Measurements from ENCODE around the gene SNAP29. TPM values are rescaled to one million over a fixed set of nuclear protein-coding genes. Genes with fewer than 3 reads are reported as not detected.
A peak's percentile ranks its signal among the peaks of the same experiment; 100 is the strongest.

Gene SNAP29
- total and polyA plus RNA-seq, 12 donors = 15.1 to 76.5 (median 24.7) TPM

- Histone ChIP-seq H3K36me3 (replicated peaks in 1 of 2) (no peaks in the 10 kb centered on the region), H3K4me1 (replicated peaks in 1 of 2) (peaks cover 18 to 33% of the 10 kb centered on the region in 2 donors), H3K27ac (no peak overlapping the region), H3K9me3 (replicated peaks in 1 of 3) (no peaks in the 10 kb centered on the region), H3K27me3 (no peaks in the 10 kb centered on the region), H3K4me3 (no peak overlapping the region)
- TF ChIP-seq CTCF (IDR thresholded peaks at IDR 0.05) (no peak), POLR2A (IDR thresholded peaks at IDR 0.05) (no peak)
- DNase-seq = peak in 1 of 7 donors; percentile 23
- intact Hi-C loops (cut with DNase I) = no loop called here
- WGBS, 4 donors = 92 to 100% (median 92%) methylated on average over 3 of the region's 3 CpGs
Observed at GRCh38 chr22:20853236-20853660, 5.6 kb upstream of the SNAP29 start.

- DNase-seq = peak in 6 of 7 donors; percentile 34 to 63 (median 38)
- no peak for TF ChIP-seq POLR2A (IDR thresholded peaks at IDR 0.05)
- TF ChIP-seq CTCF (IDR thresholded peaks at IDR 0.05) = no peak
- peak overlapping the region in 4 of 5 donors; percentile 7 to 97 (median 88) for H3K27ac ChIP-seq
- H3K9me3 ChIP-seq (replicated peaks in 1 of 3) = no peaks in the 10 kb centered on the region
- 11 to 31% (median 18%) methylated on average over 7 of the region's 7 CpGs for WGBS, 4 donors
- H3K4me3 ChIP-seq = peak overlapping the region in 1 of 4 donors; percentile 95
- peaks cover 18 to 48% of the 10 kb centered on the region in 2 donors for H3K4me1 ChIP-seq (replicated peaks in 1 of 2)
- intact Hi-C loops (cut with DNase I) = no loop called here
- H3K36me3 ChIP-seq (replicated peaks in 1 of 2) = no peaks in the 10 kb centered on the region
- no peaks in the 10 kb centered on the region for H3K27me3 ChIP-seq
Observed at GRCh38 chr22:20857247-20857643, 1.6 kb upstream of the SNAP29 start.

- DNase-seq = peak; percentile 79 to 91 (median 86)
- no peak for TF ChIP-seq CTCF (IDR thresholded peaks at IDR 0.05)
- TF ChIP-seq POLR2A (IDR thresholded peaks at IDR 0.05) = peak in 1 of 2 donors; percentile 3
- 1% methylated on average over 16 to 38 of the region's 38 CpGs for WGBS, 4 donors
- intact Hi-C loops (cut with DNase I) = no loop called here
- H3K27me3 ChIP-seq = no peaks in the 10 kb centered on the region
- peak overlapping the region; percentile 74 to 97 (median 91) for H3K27ac ChIP-seq
- H3K36me3 ChIP-seq (replicated peaks in 1 of 2) = no peaks in the 10 kb centered on the region
- no peaks in the 10 kb centered on the region for H3K9me3 ChIP-seq (replicated peaks in 1 of 3)
- H3K4me3 ChIP-seq = peak overlapping the region; percentile 22 to 97 (median 88)
- peaks cover 18 to 53% of the 10 kb centered on the region in 2 donors for H3K4me1 ChIP-seq (replicated peaks in 1 of 2)
Observed at GRCh38 chr22:20857838-20858614, 781 bp upstream of the SNAP29 start.

- no peak for DNase-seq
- H3K27ac ChIP-seq = peak overlapping the region in 3 of 5 donors; percentile 78 to 97 (median 91)
- 43 to 59% (median 52%) methylated on average over 8 of the region's 8 CpGs for WGBS, 4 donors
- peaks cover 18 to 51% of the 10 kb centered on the region in 2 donors for H3K4me1 ChIP-seq (replicated peaks in 1 of 2)
- peak overlapping the region in 3 of 4 donors; percentile 41 to 95 (median 81) for H3K4me3 ChIP-seq
- no peaks in the 10 kb centered on the region for H3K9me3 ChIP-seq (replicated peaks in 1 of 3)
- TF ChIP-seq CTCF (IDR thresholded peaks at IDR 0.05) = no peak
- TF ChIP-seq POLR2A (IDR thresholded peaks at IDR 0.05) = no peak
- no peaks in the 10 kb centered on the region for H3K27me3 ChIP-seq
- intact Hi-C loops (cut with DNase I) = loop anchor here in 1 of 2 donors (10.0 kb wide), 1 partner anchor 55 kb away; no protein-coding TSS in a partner anchor
- H3K36me3 ChIP-seq (replicated peaks in 1 of 2) = no peaks in the 10 kb centered on the region
Observed at GRCh38 chr22:20859615-20860014, 808 bp downstream of the SNAP29 start.
